ENCODE measurements around the gene GPD1.

GRCh38 chr12:50061946-50062686 lies 41.7 kb upstream of the GPD1 start:
- TF ChIP-seq CTCF (IDR thresholded peaks at IDR 0.05; ENCODE audit: low read depth, low read length) (no peak), EZH2phosphoT487 (IDR thresholded peaks at IDR 0.05; ENCODE audit: low read depth) (no peak)

All from OCI-LY3 (cell line).